Hematopoietic multipotent progenitor cell (in vitro differentiated cells): ENCODE data around the gene LMOD2. TPM values are rescaled to one million over a fixed set of nuclear protein-coding genes. Genes with fewer than 3 reads are reported as not detected.

Experiments
- DNase-seq, 3 donors: peaks; one replicate each; pipeline ENCODE4 v3.0.0-alpha.2; 2011 to 2015; ENCODE audit warnings: low read depth in 2 of 3, low spot score in 2 of 3
- total RNA-seq: library from RNA; depleted of rRNA; stranded (reverse); fragments of >200 nt; gene quantifications from one replicate; pipeline ENCODE4 v1.2.3, GENCODE V29; 2012

Gene LMOD2
- total RNA-seq, 1 donor, result not detected

GRCh38 chr7:123712619-123713018, 57.0 kb downstream of the LMOD2 start:
- DNase-seq, result no peak

Other genes with a start within 250 kb of the LMOD2 start
- under 0.01 TPM for gene IQUB, start 121.3 kb upstream of the LMOD2 start, total RNA-seq
- 6.5 TPM for gene NDUFA5, start 98.0 kb upstream of the LMOD2 start, total RNA-seq
- gene ASB15, start 54.0 kb upstream of the LMOD2 start, total RNA-seq, result under 0.01 TPM
- gene WASL, start 93.1 kb downstream of the LMOD2 start, total RNA-seq, result 5.1 TPM
- gene HYAL4, start 189.3 kb downstream of the LMOD2 start, total RNA-seq, result not detected